ENCODE measurements around the gene RUNX2. TPM values are rescaled to one million over a fixed set of nuclear protein-coding genes. Genes with fewer than 3 reads are reported as not detected.

Gene RUNX2
- total and polyA plus RNA-seq, 2 experiments from 2014 or later: 0.66 to 1.7 TPM

GRCh38 chr6:45450831-45451230 lies 122.7 kb downstream of the RUNX2 start:
- Mint-ChIP-seq H3K36me3 (ENCODE audit: low read depth) (no peaks in the 10 kb centered on the region), H3K27ac (no peak overlapping the region), H3K4me1 (peaks cover 18% of the 10 kb centered on the region), H3K4me3 (no peak overlapping the region), H3K9me3 (no peaks in the 10 kb centered on the region), H3K27me3 (ENCODE audit: insufficient read depth, low read depth, poor library complexity) (peaks cover 1% of the 10 kb centered on the region)
- H3K79me2 ChIP-seq (replicated peaks; ENCODE audit: insufficient read depth): no peaks in the 10 kb centered on the region
- TF ChIP-seq STAT1 (IDR thresholded peaks at IDR 0.05; ENCODE audit: unreplicated experiment) (no peak), ZNF331 (CRISPR knock-in tag; IDR thresholded peaks at IDR 0.05; ENCODE audit: low read depth) (no peak)
- 0 out of 2 replicates have a peak, but pooled peaks cover 5% of the 10 kb centered on the region for H3K9me2 ChIP-seq (ENCODE audit: insufficient read depth)
- no peaks in the 10 kb centered on the region for H3K36me3 ChIP-seq (ENCODE audit: insufficient read depth)
- no peaks in the 10 kb centered on the region for H4K20me1 ChIP-seq (replicated peaks; ENCODE audit: insufficient read depth)
- no peak overlapping the region for H3K27ac ChIP-seq (ENCODE audit: low read depth)
- no peak overlapping the region for H2AFZ ChIP-seq
- no peaks in the 10 kb centered on the region for H3F3A ChIP-seq (replicated peaks; ENCODE audit: low read depth)
- DNase-seq (ENCODE audit: low spot score) (no peak), ATAC-seq (no peak)
- H3K4me2 ChIP-seq: no peak overlapping the region
- H3K27me3 ChIP-seq (ENCODE audit: insufficient read depth): no peaks in the 10 kb centered on the region
- H3K4me3 ChIP-seq: no peak overlapping the region
- H3K4me1 ChIP-seq (ENCODE audit: insufficient read depth): peaks cover 23% of the 10 kb centered on the region

DNA sequence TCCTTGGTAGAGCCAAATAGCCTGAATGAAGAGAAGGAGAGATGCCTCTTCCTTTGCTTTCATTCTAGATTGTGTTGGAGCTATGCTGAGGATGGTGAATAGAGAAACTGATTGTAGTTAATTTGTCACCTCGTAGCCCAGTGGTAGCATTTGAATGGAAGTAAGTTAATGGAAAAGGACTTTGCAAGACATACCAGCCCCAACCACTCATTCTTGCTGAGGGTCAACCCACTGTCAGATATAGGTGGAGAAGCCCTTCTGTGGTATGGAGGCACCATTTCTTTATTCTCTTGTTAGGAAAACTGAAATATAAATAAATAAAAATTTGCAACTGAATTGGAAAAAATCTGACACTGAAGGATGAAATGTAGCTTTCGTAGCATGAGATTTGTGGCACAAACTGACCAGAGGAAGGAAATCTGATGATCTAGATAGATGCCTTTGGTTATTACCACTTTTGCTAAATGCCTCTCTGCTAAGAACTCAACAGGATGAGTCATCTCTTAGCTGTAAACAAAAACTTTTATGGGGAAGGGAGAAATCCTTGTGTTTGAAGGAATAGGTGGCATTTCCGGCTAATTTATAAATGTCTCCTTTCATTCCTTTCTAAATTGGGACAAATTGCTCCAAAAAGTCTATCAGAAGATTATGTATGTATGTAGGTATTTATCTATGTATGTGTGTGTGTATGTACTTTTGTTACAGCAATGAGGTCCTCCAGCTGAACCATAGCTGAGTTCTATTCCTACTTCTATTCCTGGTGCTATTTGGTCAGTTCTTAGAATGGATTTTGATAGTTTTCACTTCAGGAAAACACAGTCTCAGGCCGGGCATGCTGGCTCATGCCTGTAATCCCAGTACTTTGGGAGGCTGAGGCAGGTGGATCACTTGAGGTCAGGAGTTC lies 126.1 kb downstream of the RUNX2 start:
- Histone ChIP-seq H4K20me1 (replicated peaks; ENCODE audit: insufficient read depth) (no peaks in the 10 kb centered on the region), H3K27me3 (ENCODE audit: insufficient read depth) (no peaks in the 10 kb centered on the region), H3F3A (replicated peaks; ENCODE audit: low read depth) (no peaks in the 10 kb centered on the region), H3K36me3 (ENCODE audit: insufficient read depth) (no peaks in the 10 kb centered on the region), H2AFZ (no peak overlapping the region), H3K79me2 (replicated peaks; ENCODE audit: insufficient read depth) (no peaks in the 10 kb centered on the region), H3K4me2 (no peak overlapping the region), H3K4me3 (no peak overlapping the region), H3K9me2 (ENCODE audit: insufficient read depth) (no peaks in the 10 kb centered on the region), H3K27ac (ENCODE audit: low read depth) (no peak overlapping the region), H3K4me1 (ENCODE audit: insufficient read depth) (no peaks in the 10 kb centered on the region)
- no peak for ATAC-seq
- no peak for DNase-seq (ENCODE audit: low spot score)
- no peak overlapping the region for H3K27ac Mint-ChIP-seq
- H3K4me3 Mint-ChIP-seq: no peak overlapping the region
- H3K27me3 Mint-ChIP-seq (ENCODE audit: insufficient read depth, low read depth, poor library complexity): no peaks in the 10 kb centered on the region
- H3K36me3 Mint-ChIP-seq (ENCODE audit: low read depth): no peaks in the 10 kb centered on the region
- no peak for TF ChIP-seq CREB1 (CRISPR knock-in tag; IDR thresholded peaks at IDR 0.05; ENCODE audit: low read depth)
- TF ChIP-seq, protein P1, sequence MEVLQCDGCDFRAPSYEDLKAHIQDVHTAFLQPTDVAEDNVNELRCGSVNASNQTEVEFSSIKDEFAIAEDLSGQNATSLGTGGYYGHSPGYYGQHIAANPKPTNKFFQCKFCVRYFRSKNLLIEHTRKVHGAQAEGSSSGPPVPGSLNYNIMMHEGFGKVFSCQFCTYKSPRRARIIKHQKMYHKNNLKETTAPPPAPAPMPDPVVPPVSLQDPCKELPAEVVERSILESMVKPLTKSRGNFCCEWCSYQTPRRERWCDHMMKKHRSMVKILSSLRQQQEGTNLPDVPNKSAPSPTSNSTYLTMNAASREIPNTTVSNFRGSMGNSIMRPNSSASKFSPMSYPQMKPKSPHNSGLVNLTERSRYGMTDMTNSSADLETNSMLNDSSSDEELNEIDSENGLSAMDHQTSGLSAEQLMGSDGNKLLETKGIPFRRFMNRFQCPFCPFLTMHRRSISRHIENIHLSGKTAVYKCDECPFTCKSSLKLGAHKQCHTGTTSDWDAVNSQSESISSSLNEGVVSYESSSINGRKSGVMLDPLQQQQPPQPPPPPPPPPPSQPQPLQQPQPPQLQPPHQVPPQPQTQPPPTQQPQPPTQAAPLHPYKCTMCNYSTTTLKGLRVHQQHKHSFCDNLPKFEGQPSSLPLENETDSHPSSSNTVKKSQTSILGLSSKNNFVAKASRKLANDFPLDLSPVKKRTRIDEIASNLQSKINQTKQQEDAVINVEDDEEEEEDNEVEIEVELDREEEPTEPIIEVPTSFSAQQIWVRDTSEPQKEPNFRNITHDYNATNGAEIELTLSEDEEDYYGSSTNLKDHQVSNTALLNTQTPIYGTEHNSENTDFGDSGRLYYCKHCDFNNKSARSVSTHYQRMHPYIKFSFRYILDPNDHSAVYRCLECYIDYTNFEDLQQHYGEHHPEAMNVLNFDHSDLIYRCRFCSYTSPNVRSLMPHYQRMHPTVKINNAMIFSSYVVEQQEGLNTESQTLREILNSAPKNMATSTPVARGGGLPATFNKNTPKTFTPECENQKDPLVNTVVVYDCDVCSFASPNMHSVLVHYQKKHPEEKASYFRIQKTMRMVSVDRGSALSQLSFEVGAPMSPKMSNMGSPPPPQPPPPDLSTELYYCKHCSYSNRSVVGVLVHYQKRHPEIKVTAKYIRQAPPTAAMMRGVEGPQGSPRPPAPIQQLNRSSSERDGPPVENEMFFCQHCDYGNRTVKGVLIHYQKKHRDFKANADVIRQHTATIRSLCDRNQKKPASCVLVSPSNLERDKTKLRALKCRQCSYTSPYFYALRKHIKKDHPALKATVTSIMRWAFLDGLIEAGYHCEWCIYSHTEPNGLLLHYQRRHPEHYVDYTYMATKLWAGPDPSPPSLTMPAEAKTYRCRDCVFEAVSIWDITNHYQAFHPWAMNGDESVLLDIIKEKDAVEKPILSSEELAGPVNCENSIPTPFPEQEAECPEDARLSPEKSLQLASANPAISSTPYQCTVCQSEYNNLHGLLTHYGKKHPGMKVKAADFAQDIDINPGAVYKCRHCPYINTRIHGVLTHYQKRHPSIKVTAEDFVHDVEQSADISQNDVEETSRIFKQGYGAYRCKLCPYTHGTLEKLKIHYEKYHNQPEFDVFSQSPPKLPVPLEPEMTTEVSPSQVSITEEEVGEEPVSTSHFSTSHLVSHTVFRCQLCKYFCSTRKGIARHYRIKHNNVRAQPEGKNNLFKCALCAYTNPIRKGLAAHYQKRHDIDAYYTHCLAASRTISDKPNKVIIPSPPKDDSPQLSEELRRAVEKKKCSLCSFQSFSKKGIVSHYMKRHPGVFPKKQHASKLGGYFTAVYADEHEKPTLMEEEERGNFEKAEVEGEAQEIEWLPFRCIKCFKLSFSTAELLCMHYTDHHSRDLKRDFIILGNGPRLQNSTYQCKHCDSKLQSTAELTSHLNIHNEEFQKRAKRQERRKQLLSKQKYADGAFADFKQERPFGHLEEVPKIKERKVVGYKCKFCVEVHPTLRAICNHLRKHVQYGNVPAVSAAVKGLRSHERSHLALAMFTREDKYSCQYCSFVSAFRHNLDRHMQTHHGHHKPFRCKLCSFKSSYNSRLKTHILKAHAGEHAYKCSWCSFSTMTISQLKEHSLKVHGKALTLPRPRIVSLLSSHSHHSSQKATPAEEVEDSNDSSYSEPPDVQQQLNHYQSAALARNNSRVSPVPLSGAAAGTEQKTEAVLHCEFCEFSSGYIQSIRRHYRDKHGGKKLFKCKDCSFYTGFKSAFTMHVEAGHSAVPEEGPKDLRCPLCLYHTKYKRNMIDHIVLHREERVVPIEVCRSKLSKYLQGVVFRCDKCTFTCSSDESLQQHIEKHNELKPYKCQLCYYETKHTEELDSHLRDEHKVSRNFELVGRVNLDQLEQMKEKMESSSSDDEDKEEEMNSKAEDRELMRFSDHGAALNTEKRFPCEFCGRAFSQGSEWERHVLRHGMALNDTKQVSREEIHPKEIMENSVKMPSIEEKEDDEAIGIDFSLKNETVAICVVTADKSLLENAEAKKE (CRISPR knock-in tag; IDR thresholded peaks at IDR 0.05): no peak
- no peak for TF ChIP-seq EZH2 (IDR thresholded peaks at IDR 0.05; ENCODE audit: low read depth, unreplicated experiment)
- TF ChIP-seq EZH2phosphoT487 (IDR thresholded peaks at IDR 0.05; ENCODE audit: unreplicated experiment): no peak
- TF ChIP-seq POLR2AphosphoS5 (IDR thresholded peaks at IDR 0.05; ENCODE audit: low read depth): no peak
- TF ChIP-seq NANOG (IDR thresholded peaks at IDR 0.05; ENCODE audit: borderline replicate concordance): no peak
- no peak for TF ChIP-seq ZNF114 (CRISPR knock-in tag; IDR thresholded peaks at IDR 0.05)
- H3K4me1 Mint-ChIP-seq: no peaks in the 10 kb centered on the region
- H3K9me3 Mint-ChIP-seq: no peaks in the 10 kb centered on the region
